Measurements from ENCODE around the gene PPFIA1. TPM values are rescaled to one million over a fixed set of nuclear protein-coding genes. Genes with fewer than 3 reads are reported as not detected.

Gene PPFIA1
- total RNA-seq, 2 donors from 2014 or later, result 105 to 118 TPM

DNA sequence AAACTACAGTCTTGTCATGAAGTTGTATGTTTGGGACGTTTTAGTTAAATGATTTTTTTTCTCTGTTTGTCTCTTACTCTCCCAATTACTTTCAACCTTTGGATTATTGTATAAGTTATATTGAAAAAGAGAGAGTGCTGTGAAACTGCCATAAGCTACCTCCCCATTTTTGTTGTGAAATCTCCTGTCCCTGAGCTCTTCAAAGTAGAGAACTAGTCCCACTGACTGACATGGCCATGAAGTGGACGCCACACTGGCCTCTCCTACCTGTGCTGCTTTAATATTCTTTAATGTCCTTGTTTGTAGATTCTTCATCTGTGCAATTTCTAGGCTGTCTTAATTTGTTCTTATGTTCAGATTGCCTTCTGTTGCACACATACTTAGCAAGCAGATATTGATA is 56.3 kb downstream of the PPFIA1 start:
- 86 to 100% methylated on average over 1 of the region's 2 CpGs for WGBS, 2 experiments (ENCODE audit: insufficient coverage in 1 of 2, insufficient read length in 1 of 2)
- Histone ChIP-seq H3K9ac (ENCODE audit: extremely low read depth, low read length, poor library complexity, severe bottlenecking) (no peak overlapping the region), H3K4me1 (ENCODE audit: control insufficient read depth, insufficient read depth, low read length) (peaks cover 3% of the 10 kb centered on the region), H3K27ac (ENCODE audit: low read depth, low read length) (no peak overlapping the region), H3K27me3 (ENCODE audit: control insufficient read depth, insufficient read depth, low read length, poor library complexity, severe bottlenecking) (no peaks in the 10 kb centered on the region), H3K9me3 (ENCODE audit: control insufficient read depth, low read length) (no peaks in the 10 kb centered on the region), H3K4me3 (ENCODE audit: low read length) (no peak overlapping the region), H3K36me3 (ENCODE audit: control insufficient read depth, insufficient read depth, low read length) (peaks cover 97% of the 10 kb centered on the region)
- Mint-ChIP-seq H3K4me3 (no peak overlapping the region), H3K27me3 (ENCODE audit: insufficient read depth) (no peaks in the 10 kb centered on the region), H3K27ac (no peak overlapping the region), H3K4me1 (peaks cover 13% of the 10 kb centered on the region), H3K36me3 (ENCODE audit: low read depth) (peaks cover 77% of the 10 kb centered on the region), H3K9me3 (no peaks in the 10 kb centered on the region)
- no peak for DNase-seq
- TF ChIP-seq, protein P1, sequence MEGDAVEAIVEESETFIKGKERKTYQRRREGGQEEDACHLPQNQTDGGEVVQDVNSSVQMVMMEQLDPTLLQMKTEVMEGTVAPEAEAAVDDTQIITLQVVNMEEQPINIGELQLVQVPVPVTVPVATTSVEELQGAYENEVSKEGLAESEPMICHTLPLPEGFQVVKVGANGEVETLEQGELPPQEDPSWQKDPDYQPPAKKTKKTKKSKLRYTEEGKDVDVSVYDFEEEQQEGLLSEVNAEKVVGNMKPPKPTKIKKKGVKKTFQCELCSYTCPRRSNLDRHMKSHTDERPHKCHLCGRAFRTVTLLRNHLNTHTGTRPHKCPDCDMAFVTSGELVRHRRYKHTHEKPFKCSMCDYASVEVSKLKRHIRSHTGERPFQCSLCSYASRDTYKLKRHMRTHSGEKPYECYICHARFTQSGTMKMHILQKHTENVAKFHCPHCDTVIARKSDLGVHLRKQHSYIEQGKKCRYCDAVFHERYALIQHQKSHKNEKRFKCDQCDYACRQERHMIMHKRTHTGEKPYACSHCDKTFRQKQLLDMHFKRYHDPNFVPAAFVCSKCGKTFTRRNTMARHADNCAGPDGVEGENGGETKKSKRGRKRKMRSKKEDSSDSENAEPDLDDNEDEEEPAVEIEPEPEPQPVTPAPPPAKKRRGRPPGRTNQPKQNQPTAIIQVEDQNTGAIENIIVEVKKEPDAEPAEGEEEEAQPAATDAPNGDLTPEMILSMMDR (conservative IDR thresholded peaks at IDR 0.05), result no peak

DNA sequence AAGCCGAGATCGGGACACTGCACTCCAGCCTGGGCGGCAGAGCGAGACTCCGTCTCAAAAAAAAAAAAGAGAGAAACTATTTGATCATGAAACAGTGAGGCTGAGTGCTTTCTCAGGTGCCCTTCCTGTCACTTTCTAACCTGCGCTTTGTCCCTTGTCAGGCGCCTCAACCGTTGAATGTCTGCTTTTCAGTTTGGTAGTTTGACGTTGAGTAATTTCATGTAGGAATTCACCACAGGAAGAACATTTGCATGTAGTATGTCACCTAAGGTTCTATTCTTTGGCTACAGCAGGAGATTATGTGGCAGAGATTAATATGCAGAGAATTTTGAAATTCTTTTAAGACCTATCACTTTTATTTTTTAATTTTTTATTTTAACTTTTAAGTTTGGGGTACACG is 57.2 kb downstream of the PPFIA1 start:
- TF ChIP-seq, protein P1 (conservative IDR thresholded peaks at IDR 0.05), result no peak
- Histone ChIP-seq H3K4me3 (ENCODE audit: low read length) (no peak overlapping the region), H3K27me3 (ENCODE audit: control insufficient read depth, insufficient read depth, low read length, poor library complexity, severe bottlenecking) (no peaks in the 10 kb centered on the region), H3K9me3 (ENCODE audit: control insufficient read depth, low read length) (no peaks in the 10 kb centered on the region), H3K9ac (ENCODE audit: extremely low read depth, low read length, poor library complexity, severe bottlenecking) (no peak overlapping the region), H3K27ac (ENCODE audit: low read depth, low read length) (no peak overlapping the region), H3K4me1 (ENCODE audit: control insufficient read depth, insufficient read depth, low read length) (peaks cover 2% of the 10 kb centered on the region), H3K36me3 (ENCODE audit: control insufficient read depth, insufficient read depth, low read length) (peaks cover 97% of the 10 kb centered on the region)
- H3K4me1 Mint-ChIP-seq, result peaks cover 7% of the 10 kb centered on the region
- no peak overlapping the region for H3K27ac Mint-ChIP-seq
- DNase-seq, result no peak
- H3K4me3 Mint-ChIP-seq, result no peak overlapping the region
- H3K27me3 Mint-ChIP-seq (ENCODE audit: insufficient read depth), result no peaks in the 10 kb centered on the region
- H3K36me3 Mint-ChIP-seq (ENCODE audit: low read depth), result peaks cover 76% of the 10 kb centered on the region
- H3K9me3 Mint-ChIP-seq, result no peaks in the 10 kb centered on the region
- 91 to 98% methylated on average over 6 to 10 of the region's 10 CpGs for WGBS, 2 experiments (ENCODE audit: insufficient coverage in 1 of 2, insufficient read length in 1 of 2)

DNA sequence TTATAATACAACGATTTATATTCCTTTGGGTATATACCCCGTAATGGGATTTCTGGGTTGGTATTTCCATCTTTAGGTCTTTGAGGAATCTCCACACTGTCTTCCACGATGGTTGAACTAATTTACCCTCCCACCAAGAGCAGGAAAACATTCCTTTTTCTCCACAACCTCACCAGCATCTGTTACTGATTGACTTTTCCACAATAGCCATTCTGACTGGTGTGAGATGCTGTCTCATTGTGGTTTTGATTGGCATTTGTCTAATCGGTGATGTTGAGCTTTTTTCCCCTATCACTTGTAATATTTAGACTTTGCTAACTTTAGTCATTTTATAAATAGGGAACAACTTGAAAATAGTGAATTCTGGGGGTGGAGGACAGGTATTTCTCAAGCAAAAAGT is 58.1 kb downstream of the PPFIA1 start:
- no peaks in the 10 kb centered on the region for H3K9me3 ChIP-seq (ENCODE audit: control insufficient read depth, low read length)
- Mint-ChIP-seq H3K4me1 (peaks cover 5% of the 10 kb centered on the region), H3K4me3 (no peak overlapping the region), H3K27ac (peak overlapping the region; percentile 32), H3K36me3 (ENCODE audit: low read depth) (peaks cover 83% of the 10 kb centered on the region), H3K9me3 (no peaks in the 10 kb centered on the region), H3K27me3 (ENCODE audit: insufficient read depth) (no peaks in the 10 kb centered on the region)
- 95% methylated on average over 3 of the region's 4 CpGs; no CpG with 5 or more reads in 1 of the 2 experiments for WGBS, 2 experiments (ENCODE audit: insufficient coverage in 1 of 2, insufficient read length in 1 of 2)
- H3K27ac ChIP-seq (ENCODE audit: low read depth, low read length), result no peak overlapping the region
- no peaks in the 10 kb centered on the region for H3K27me3 ChIP-seq (ENCODE audit: control insufficient read depth, insufficient read depth, low read length, poor library complexity, severe bottlenecking)
- DNase-seq, result no peak
- no peak overlapping the region for H3K9ac ChIP-seq (ENCODE audit: extremely low read depth, low read length, poor library complexity, severe bottlenecking)
- peaks cover 98% of the 10 kb centered on the region for H3K36me3 ChIP-seq (ENCODE audit: control insufficient read depth, insufficient read depth, low read length)
- H3K4me1 ChIP-seq (ENCODE audit: control insufficient read depth, insufficient read depth, low read length), result peaks cover 2% of the 10 kb centered on the region
- no peak overlapping the region for H3K4me3 ChIP-seq (ENCODE audit: low read length)
- TF ChIP-seq, protein P1 (conservative IDR thresholded peaks at IDR 0.05), result no peak
